ENCODE measurements around the gene MMP15. TPM values are rescaled to one million over a fixed set of nuclear protein-coding genes. Genes with fewer than 3 reads are reported as not detected.

The MMP15 gene
- total and polyA plus RNA-seq, 2 of the 4 experiments (the other 2 are of a cell fraction) = 0.18 to 0.56 TPM

GRCh38 chr16:58063377-58064076, 38.0 kb downstream of the MMP15 start:
- no peak overlapping the region for H3K4ac ChIP-seq (ENCODE audit: low read depth, low read length)
- no peak overlapping the region for H2AK5ac ChIP-seq (ENCODE audit: low read depth, low read length)
- no peak overlapping the region for H3K14ac ChIP-seq (replicated peaks; ENCODE audit: low read depth, low read length)
- CTCF ChIA-PET = interaction anchor here (0.5 kb wide), 1 partner anchor 89 kb away, joined by 3 read pairs; no protein-coding TSS in a partner anchor
- BruUV-seq (replicated peaks) = no TSS peak
- H2AK9ac ChIP-seq (replicated peaks; ENCODE audit: low read depth, low read length, poor library complexity) = no peak overlapping the region
- H3K79me1 ChIP-seq (ENCODE audit: low read depth in 1 of 2, low read length in 2 of 2) = no peaks in the 10 kb centered on the region
- no peak overlapping the region for H2BK20ac ChIP-seq (ENCODE audit: low read depth, low read length)
- no peak overlapping the region for H2BK15ac ChIP-seq (ENCODE audit: low read depth, low read length)
- no peak overlapping the region for H3K9ac ChIP-seq (ENCODE audit: low read depth, low read length)
- H2AFZ ChIP-seq (replicated peaks; ENCODE audit: low read length, poor library complexity) = peak overlapping the region; percentile 35
- H3K4me3 ChIP-seq (ENCODE audit: insufficient read depth, low read depth, low read length) = no peak overlapping the region
- H3K18ac ChIP-seq (ENCODE audit: low read depth, low read length) = no peak overlapping the region
- DNase-seq (no peak), ATAC-seq (ENCODE audit: low read depth) (no peak; the same call in 1 of the 2 replicates)
- H3K27ac ChIP-seq (ENCODE audit: insufficient read depth, low read length) = no peak overlapping the region
- no peak overlapping the region for H3K23ac ChIP-seq (ENCODE audit: low read depth, low read length)
- H4K8ac ChIP-seq (ENCODE audit: low read depth in 2 of 2, low read length in 2 of 2) = no peak overlapping the region
- TF ChIP-seq CEBPB (IDR thresholded peaks at IDR 0.05; ENCODE audit: low read depth, low read length) (no peak), POLR2A (IDR thresholded peaks at IDR 0.05; ENCODE audit: low read depth, low read length) (no peak), FOS (IDR thresholded peaks at IDR 0.05; ENCODE audit: low read depth, low read length) (no peak), CHD1 (IDR thresholded peaks at IDR 0.05; ENCODE audit: low read depth, low read length) (no peak), RCOR1 (IDR thresholded peaks at IDR 0.05; ENCODE audit: insufficient replicate concordance, low read length) (no peak), USF2 (IDR thresholded peaks at IDR 0.05; ENCODE audit: low read depth, low read length) (no peak), NFE2L2 (IDR thresholded peaks at IDR 0.05; ENCODE audit: low read depth, low read length) (no peak), SMC3 (IDR thresholded peaks at IDR 0.05; ENCODE audit: low read depth, low read length) (no peak), ELK1 (IDR thresholded peaks at IDR 0.05; ENCODE audit: borderline replicate concordance, low read depth, low read length) (no peak), MAFK (IDR thresholded peaks at IDR 0.05; ENCODE audit: low read depth, low read length) (no peak), MAZ (IDR thresholded peaks at IDR 0.05; ENCODE audit: borderline replicate concordance, low read depth, low read length) (no peak), RFX5 (IDR thresholded peaks at IDR 0.05; ENCODE audit: low read depth, low read length) (no peak), RAD21 (IDR thresholded peaks at IDR 0.05; ENCODE audit: low read length) (no peak), CTCF (conservative IDR thresholded peaks at IDR 0.05; ENCODE audit: low read depth, low read length) (no peak), BHLHE40 (IDR thresholded peaks at IDR 0.05; ENCODE audit: low read depth, low read length) (no peak), MXI1 (IDR thresholded peaks at IDR 0.05; ENCODE audit: borderline replicate concordance, low read depth, low read length) (no peak)
- no peaks in the 10 kb centered on the region for H3K4me1 ChIP-seq (ENCODE audit: control insufficient read depth, insufficient read depth, low read length)
- dilution Hi-C loops (cut with HindIII; ENCODE audit: low sequenced_read_pairs, unreplicated experiment) (no loop called here), in situ Hi-C loops (cut with MboI; ENCODE audit: low sequenced_read_pairs) (no loop called here), intact Hi-C loops (cut with micrococcal nuclease) (no loop called here)
- H3K9me1 ChIP-seq (ENCODE audit: insufficient read depth, low read length) = no peaks in the 10 kb centered on the region
- no peaks in the 10 kb centered on the region for H4K20me1 ChIP-seq (ENCODE audit: insufficient read depth, low read length)
- no peaks in the 10 kb centered on the region for H3K9me3 ChIP-seq (ENCODE audit: control insufficient read depth, insufficient read depth, low read length)
- H2BK120ac ChIP-seq (ENCODE audit: low read depth, low read length) = no peak overlapping the region
- POLR2A ChIA-PET (ENCODE audit: unreplicated experiment) = no interaction called here
- peaks cover 2% of the 10 kb centered on the region; the same call in 1 of the 2 replicates for H3K27me3 ChIP-seq (ENCODE audit: control insufficient read depth, insufficient read depth, low read length)
- H3K36me3 ChIP-seq (ENCODE audit: control insufficient read depth, insufficient read depth, low read length) = no peaks in the 10 kb centered on the region
- H3K56ac ChIP-seq (ENCODE audit: extremely low read depth, insufficient read depth, low read length) = no peak overlapping the region
- WGBS, 2 experiments (ENCODE audit: extremely low coverage in 2 of 2, insufficient read length in 1 of 2) = 0% methylated on average over 2 of the region's 8 CpGs; no CpG with 5 or more reads in 1 of the 2 experiments
- H4K91ac ChIP-seq (ENCODE audit: insufficient read depth, low read depth, low read length) = no peak overlapping the region
- no peak overlapping the region for H4K5ac ChIP-seq (ENCODE audit: low read depth, low read length)
- H2BK5ac ChIP-seq (ENCODE audit: low read depth, low read length, poor library complexity, severe bottlenecking) = no peak overlapping the region
- H3K4me2 ChIP-seq (ENCODE audit: low read depth, low read length) = no peak overlapping the region

All from IMR-90 (cell line).